Fibroblast of skin of right quadriceps (primary cell): ENCODE measurements around the gene MANSC1.
"Not testable (repeated sequence)": the region's sequence is repeated elsewhere in the genome, so short reads cannot be mapped to it uniquely, and the experiment has no call there.

Experiments
- DNase-seq: peaks from one replicate; pipeline ENCODE4 v3.0.0-alpha.2; 2013

Gene MANSC1

DNA sequence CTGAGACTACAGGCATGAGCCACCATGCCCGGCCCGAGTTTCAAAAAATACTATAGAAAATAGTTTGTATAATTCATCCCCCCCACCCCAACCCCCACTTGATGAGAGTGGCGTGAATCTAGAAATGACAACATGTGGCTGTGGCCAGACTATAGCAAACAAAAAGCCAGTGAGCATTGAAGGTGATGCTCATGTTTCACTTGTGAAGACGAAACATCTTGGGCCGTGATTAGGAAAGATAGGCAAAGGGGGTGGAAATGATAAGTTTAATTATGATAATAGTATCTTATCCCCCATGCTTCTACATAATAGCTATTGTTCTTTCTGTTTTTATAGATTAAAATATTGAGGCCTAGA lies 15.4 kb upstream of the MANSC1 start:
- DNase-seq = no peak

DNA sequence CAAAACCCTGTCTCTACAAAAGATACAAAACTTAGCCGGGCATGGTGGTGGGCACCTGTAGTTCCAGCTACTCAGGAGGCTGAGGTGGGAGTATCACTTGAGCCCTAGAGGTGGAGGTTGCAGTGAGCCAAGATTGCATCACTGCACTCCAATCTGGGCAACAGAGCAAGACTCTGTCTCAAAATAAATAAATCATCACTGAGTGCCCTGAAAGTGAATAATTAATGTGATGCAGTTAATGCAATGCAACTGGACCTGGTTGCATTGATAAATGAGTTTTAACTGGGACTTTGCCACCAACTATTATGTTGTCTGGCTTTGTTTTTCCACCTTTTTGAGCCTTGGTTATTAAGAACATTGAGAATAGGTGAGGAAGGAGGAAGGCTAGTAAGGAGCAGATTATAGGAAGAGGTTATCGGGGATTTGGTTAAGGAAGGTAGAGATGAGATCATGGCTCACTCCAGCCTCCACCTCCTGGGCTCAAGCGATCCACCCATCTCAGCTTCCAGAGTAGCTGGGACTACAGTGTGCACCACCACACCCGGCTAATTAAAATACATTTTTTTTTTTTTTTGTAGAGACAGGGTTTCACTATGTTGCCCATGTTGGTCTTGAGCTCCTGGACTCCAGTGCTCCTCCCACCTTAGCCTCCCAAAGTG lies 14.9 kb upstream of the MANSC1 start:
- DNase-seq = no peak

DNA sequence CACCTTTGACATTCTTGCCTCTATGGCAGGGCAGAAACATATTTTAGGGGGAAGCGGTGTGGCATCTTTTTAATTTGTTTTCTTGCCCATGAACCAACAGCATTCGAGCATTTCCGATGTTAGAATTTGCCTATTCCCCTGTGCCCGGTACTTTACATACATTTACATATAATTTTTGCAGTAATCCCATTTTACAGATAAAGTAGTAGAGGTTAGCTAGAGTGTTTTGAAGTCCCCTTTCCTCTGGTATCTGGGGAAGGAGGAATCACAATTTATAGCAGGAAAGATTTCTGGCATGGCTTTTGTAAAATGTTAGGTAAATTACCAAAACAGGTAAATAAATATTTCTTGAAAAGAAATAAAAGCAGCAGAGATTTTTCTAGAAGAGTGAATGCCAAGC lies 8.5 kb upstream of the MANSC1 start:
- no peak for DNase-seq

DNA sequence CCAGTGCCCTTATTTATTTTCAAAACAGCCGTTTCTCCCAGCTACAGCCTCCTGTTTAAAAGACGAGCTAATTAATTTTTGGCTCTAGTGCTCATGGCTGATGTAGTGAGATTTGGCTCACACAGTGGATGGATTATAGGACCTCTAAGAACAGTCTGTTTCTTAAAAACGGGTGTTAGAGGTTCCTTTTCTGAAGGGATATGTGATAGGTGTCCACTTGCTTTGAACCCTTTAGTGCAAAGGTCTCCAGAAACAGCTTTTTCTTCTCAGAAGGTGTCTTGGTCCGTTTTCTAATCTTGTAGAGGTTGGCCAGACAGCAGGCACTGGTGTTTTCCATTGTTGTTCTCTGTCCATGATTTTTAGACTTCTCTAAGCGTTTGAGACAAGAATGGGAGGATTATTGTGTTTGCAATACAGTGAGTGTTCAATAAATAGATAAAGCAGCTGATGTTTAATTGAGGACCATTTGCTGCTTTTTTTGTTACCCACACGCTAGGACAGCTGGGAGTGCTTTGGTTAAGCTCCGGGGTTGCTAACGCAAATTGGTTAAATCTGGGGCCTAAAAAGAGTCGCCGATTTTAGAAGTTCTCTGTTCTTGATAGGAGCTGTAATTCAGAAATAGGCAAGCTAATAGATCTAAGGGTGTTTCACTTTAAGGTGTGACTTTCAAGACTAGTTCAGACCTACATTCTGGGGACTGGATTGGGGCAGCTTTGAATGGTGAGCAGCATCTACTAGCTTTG lies 7.8 kb upstream of the MANSC1 start:
- no peak for DNase-seq

DNA sequence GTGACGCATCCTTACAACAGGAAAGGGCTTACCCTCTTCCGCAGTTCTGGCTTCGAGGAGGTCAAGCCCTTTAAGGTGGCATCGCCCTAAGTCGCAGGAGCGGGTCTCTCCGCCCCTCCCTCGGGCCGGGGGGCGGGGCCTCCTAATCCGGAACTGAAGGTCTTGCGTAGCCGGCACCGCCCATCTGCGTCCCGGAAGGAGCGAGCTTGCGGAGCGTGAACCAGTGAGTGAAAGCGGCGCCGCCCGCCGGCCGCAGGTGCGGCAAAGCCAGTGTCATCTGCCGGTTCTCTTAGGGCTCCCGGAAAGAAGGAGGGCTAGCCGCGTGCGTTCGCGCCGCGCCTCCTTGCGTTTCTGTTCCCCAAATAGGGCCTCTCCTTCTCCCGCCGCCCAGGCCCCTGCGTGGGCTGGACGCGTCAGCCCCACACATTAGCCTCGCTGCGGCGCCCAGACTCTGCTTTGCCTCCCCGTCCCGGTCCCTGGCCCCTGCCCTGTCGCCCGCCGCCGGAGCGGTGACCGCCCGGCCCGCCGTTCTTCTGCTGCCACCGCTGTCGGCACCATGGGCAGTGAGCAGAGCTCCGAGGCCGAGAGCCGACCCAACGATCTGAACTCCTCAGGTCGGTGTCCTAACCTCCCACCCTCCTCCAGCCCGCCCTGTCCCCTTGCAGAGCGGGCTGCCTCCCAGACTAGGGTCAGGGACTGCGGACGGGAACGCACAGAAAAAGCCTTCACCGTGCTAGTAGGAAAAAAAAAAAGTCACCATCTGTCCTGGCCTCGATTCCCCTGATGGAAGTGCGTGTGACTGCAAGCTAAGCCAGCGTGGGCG lies 7.1 kb upstream of the MANSC1 start, which contains the start of gene BORCS5:
TSS of gene BORCS5 (plus strand) at position 183 of the 823 bp plus-strand sequence. CDS start at position 557, 374 bp downstream.
- DNase-seq = peak; percentile 90

DNA sequence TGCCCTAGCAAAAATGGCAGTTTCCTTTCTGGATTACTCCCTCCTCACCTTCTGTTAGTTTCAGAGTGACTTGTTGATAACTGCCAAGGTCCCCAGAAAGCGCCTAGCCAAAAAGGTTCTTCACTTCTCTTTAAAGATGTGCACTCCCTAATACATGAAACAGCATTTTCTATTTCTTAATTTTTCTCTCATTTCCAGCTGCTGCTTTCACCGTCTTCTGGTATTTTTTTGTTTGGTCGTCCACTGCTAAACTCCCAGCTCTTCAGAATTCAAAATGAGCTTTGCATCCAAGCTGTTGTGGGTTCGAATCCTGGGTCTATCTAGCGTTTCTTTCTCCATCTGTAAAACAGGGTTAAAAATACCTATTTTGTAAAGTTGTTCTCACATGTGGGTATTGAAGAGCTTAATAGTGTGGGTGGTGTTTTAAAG lies 6.4 kb upstream of the MANSC1 start:
- no peak for DNase-seq

DNA sequence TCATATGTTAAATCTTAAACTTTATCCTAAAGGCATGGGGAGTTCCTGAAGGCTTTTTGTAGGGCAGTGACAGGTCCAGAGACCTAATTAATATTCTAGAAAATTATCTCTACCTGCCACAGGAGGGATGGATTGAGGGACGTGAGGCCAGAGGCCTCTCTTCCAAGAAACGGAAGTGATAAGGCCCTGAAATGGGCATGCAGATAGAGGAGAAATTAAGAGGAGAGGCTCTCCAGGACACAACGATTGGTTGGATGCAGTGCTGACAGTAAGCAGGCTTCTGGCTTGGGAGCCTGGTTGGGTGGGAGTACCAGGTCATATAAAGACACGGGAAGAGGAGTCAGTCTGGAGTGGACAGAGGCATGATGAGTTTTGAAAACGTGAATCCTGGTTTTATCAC lies 3.8 kb upstream of the MANSC1 start:
- no peak for DNase-seq

DNA sequence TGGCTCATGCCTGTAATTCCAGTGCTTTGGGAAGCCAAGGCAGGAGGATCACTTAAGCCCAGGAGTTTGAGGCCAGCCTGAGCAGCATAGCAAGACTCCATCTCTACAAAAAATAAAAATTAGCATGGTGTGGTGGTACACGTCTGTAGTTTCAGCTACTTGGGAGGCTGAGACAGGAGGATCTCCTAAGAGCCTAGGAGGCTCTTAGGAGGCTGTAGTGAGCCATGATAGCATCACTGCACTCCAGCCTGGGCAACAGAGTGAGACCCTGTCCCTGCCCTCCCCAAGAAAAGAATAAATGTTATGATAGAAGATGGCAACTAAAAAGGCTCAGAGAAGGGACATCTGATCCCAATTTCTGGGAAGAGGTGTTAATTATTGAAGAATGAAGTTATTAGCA lies 3.2 kb upstream of the MANSC1 start:
- no peak for DNase-seq

DNA sequence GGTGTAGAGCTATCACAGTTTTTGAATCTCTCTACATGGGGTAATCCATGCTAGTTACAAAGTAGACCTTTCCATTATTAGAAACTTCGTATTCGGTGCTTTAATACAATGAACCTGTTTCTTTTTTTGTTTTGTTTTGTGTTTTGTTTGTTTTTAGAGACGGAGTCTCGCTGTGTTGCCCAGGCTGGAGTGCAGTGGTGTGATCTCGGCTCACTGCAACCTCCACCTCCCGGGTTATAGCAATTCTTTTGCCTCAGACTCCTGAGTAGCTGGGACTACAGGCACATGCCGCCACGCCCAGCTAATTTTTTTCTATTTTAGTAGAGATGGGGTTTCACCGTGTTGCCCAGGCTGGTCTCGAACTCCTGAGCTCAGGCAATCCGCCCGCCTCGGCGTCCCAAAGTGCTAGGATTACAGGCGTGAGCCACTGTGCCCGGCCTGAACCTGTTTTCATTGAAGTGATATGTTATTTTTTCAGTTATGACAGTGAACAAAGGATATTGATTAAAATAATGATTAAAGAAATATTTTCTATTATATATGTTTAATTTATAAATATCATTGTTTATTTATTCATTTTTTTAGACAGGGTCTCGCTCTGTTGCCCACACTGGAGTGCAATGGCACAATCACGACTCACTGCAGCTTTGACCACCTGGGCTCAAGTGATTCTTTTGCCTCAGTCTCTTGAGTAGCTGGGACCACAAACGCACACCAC lies 1.6 kb upstream of the MANSC1 start:
- DNase-seq = not testable (repeated sequence)

DNA sequence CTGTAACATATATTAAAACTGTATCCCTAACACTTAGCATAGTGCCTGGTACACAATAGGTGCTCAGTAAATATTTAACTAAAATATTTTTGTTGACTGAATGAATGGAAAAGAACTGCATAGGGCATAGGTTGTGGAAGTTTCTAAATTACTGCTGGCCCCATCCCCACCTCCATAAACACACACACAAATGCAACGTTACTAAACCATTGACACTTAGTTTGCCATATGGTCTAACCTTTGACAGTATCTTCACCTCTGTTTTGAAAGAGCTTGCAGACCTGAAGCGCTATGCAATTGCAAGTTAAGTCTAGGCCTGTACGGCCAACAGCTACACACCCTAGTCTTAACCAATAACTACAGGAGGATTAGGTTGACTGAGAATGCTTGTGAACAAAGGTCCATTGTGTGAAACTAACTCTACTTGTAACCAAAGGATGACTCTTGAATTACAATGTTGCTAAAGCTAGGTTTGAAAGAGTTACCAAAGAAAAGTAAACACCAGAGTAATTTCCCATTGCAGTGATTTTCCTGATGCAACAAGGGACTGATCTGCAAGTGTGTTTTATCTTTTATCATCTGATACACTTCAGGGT lies 924 bp upstream of the MANSC1 start:
- no peak for DNase-seq

DNA sequence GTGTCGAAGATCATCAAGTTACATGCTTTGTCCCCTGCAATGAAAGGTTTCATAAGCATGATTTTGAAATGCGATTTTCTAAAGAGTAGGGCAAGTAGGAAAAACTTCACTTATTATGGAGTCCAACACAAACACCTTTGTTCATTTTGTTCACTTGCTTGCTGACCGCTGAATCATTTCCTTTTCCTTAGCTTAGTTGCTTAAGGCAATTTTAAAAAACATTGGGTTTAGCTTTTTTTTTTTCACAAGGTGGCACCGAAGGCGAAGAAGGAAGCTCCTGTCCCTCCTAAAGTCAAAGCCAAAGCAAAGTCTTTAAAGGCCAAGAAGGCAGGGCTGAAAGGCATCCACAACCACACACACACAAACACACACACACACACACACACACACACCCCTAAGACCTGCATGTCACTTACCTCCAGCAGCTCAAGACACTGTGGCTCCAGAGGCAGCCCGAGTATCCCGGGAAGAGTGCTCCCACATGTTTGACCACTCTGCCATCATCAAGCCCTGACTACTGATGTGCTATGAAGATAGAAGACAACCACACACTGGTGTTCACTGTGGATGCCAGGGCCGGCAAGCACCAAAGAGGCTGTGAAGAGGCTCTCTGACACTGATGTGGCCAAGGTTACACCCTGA lies 11.4 kb downstream of the MANSC1 start:
- no peak for DNase-seq

DNA sequence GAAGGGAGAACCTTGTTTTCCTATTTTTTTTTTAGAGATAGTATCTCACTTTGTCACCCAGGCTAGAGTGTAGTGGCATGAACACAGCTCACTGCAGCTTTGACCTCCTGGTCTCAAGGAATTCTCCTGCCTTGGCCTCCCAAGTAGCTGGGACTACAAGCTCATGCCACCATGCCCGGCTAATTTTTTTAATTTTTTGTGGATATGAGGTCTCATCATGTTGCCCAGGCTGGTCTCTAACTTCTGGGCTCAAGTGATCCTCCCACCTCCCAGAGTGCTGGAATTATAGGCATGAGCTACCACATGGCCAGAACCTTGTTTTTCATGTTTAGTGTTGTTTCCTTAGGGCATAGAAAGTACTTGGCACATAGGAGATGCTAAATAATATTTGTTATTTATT lies 13.5 kb downstream of the MANSC1 start:
- DNase-seq = no peak

DNA sequence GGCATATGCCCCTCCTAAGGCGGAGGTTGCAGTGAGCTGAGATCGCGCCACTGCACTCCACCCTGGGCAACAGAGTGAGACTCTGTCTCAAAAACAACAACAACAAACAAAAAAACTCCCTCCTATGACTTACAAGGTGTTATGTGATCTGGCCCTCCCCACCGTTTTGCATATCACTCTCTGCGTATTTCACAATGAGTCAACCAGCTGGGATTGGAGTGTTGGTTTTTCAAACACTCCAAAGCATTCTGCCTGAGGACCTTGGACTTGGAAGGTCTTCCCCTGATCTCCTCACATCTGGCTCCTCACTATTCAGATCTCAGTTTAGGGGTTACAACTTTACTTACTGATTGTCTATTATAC lies 14.0 kb downstream of the MANSC1 start:
- DNase-seq = no peak

DNA sequence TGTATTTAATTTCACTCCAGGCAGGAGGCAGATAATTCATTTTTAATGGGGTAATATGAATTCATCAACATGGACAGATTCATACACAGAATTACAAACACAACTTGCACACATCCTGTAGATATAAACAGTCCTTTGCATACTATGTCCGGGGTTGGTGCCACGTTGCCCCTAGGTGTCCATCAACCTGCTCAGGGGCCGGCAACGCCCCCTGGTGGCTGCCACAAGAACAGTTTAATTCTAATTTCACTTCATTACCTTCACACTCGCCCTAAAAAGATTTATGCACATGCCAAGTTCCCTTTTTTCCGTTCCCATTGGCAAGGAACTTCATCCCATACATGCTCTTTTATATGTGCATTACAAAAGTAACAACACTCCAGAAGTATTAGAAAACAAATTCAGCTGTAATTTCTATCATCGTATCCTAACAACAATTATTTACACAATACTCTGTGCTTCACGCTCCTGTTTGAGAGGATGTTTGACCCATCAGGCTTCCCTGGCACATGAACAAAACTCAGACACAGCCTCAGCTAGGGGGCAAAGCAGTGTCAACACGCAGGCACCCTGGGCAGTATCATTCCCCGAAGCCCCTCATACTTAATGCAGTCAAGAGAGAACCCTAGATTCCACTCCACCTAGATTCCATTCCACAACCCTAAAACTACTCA lies 15.5 kb downstream of the MANSC1 start:
- peak; percentile 47 for DNase-seq

DNA sequence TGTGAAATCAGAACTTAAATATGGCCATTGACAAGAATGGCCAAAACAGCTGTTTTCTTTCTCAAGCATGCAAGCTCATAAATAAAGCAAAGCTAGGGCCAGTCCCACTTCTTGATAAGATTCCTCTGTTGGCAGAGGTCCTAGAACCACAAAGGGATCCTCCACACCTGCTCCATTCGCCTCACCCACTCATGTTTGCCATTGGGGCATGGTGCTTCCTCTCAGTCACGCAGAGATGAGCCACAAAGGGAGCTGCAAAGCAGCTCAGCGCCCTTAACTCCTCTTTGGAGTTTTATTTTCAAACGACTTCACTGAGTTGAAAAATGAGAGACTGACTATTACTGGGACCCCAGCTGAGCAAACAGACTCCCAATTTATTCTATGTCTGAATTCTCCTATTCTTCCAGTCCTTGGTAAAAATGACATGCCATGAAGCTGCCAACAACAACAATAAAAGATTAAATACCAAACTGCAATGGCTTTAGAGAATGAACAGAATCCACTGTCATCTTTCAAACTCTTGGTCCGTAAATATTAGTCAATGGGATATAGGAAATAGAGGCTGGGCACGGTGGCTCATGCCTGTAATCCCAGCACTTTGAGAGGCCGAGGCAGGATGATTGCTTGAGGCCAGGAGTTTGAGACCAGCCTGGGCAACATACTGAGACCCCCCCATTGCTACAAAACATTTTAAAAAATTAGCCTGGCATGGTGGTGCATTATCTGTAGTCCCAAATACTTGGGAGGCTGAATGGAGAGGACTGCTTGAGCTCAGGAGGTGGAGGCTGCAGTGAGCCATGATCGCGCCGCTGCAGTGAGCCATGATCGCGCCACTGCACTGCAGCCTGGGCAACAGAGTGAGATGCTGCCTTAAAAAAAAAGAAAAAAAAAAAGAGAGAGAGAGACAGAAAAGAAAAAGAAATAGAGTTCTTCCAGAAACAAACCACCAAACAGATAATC lies 16.4 kb downstream of the MANSC1 start:
- no peak for DNase-seq

DNA sequence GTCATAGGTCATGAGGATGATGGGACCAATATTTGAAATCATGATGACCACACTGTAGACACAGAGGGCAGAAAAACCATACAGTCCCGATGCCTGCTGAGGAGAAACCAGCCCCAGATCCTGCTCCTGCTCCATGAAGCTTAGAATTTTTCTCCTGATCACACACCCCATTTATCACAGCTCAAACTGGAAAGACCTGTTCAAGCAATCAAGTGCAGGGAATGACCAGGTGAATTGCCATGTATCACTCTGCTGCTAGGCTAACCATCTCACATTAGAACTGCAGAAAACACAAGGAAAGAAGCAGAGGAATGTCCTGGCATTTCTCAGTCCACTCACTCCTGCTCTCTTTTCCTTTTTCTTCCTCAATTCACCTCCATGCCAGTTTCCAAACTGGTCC lies 18.1 kb downstream of the MANSC1 start:
- no peak for DNase-seq

DNA sequence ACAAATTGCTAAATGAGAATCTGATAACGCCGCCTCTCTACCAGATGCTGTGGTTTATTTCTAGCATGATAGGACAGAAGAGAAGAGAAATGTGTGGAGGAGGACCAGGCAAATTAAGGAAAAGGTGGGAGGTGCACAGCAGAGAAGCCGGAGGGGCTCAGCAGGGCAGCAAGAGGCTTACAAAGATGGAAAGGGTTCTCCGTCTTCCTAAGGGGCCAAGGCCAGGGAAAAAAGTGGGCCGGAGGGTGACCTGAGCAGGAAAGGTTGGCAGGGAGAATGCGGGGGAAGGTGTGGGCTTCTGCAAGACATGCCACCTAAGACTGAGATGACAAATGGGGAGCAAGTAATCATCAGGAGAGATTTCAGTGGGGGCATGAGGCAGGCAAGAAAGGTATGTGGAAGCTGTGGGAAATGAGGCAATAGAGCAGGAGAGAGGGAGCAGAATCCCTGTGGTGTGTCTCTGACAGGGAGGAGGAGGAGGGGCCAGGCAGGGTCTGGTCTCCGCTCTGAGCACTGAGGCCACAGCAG lies 18.7 kb downstream of the MANSC1 start:
- peak; percentile 42 for DNase-seq

DNA sequence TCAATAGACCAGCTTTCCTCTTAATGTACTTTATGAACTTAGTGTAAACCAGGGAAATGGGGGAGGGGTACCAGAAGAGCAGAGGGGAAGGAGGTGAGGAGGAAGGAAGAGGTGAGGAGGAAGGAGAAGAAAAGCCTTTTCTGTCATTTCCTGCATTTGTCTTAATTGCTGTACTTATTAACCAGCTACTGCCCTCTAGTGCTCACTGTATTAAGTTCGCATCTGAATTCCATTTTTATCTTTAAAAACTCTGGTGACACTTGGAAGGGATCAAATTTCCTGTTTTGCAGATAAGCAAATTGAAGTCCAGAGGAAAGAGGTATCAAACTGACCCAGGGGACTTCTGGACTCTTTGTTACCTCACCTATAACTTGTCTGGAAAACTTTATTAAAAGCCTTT lies 22.2 kb downstream of the MANSC1 start:
- DNase-seq = peak; percentile 63

DNA sequence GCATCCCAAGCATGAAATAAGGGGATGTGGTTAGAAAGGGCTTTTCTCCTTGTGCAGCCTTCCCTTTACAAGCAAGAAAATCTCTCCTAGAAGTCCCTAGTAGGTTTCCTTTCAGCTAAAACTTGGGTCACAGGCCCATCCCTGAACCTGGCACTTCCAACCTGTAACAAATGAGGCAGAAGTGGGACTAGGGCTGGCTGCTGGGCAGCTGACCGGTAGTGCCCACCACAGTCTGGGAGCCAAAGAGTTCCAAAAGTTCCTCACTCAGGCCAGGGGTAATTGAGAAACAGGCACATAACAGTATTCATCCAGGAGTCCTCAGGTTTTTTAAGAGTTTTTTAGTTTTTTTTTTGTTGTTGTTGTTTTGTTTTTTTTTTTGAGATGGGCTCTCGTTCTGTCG lies 23.8 kb downstream of the MANSC1 start:
- DNase-seq = no peak

DNA sequence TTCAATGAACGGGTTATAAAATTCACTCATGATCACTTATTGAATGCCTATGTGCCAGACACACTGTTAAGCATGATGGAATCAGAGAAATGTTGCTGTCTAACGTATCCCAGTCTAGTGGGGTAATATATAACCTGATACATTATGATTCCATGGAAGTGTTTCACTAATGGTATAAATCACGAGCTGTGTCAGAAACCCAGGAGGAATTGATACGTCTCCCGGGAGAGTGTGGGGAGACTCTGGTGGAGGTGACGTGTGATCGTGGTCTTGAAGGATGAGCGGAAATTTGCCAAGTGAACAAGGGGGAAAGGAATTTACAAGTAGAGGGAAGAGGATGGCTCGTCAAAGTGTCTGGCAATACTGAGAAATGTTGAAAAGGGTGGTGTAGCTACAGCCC lies 26.5 kb downstream of the MANSC1 start:
- DNase-seq = peak; percentile 88
